DND-41 (cell line): ENCODE data around the gene DCAF10.

Source experiments
- ATAC-seq: fragments of 200-7000 bp; cut with Tn5 transposase; 3 replicates; pipeline ENCODE4 v1.9.1; 2021; ENCODE audit warnings: low read depth; ENCODE audit not compliant: insufficient read depth
- DNase-seq: peaks from one replicate; pipeline ENCODE4 v3.0.0-alpha.2; 2020
- H2AFZ ChIP-seq: 2 replicates; pipeline ENCODE4 v1.6.0; 2012; ENCODE audit warnings: low read depth, low read length
- H3K27ac ChIP-seq: 2 replicates; pipeline ENCODE4 v1.5.1; 2012; ENCODE audit warnings: low read length, inconsistent platforms
- H3K27me3 ChIP-seq: fragments of 200-600 bp; sonication (generic); 2 replicates; pipeline ENCODE4 v1.6.0; 2012; ENCODE audit warnings: low read length, mild to moderate bottlenecking, inconsistent platforms; ENCODE audit not compliant: insufficient read depth, poor library complexity
- H3K36me3 ChIP-seq: 2 replicates; pipeline ENCODE4 v1.5.1; 2012; ENCODE audit warnings: low read length, inconsistent platforms; ENCODE audit not compliant: insufficient read depth
- H3K4me1 ChIP-seq: 2 replicates; pipeline ENCODE4 v1.5.1; 2012; ENCODE audit warnings: mild to moderate bottlenecking, low read length; ENCODE audit not compliant: insufficient read depth
- H3K4me2 ChIP-seq: 2 replicates; pipeline ENCODE4 v1.6.0; 2012; ENCODE audit warnings: mild to moderate bottlenecking, moderate library complexity, low read length, inconsistent platforms; ENCODE audit not compliant: insufficient read depth
- H3K4me3 ChIP-seq, 2 experiments: fragments of 200-600 bp in 1 of 2; shearing (Covaris generic) in 1 of 2; 2 replicates each; pipeline ENCODE4 v1.5.1; 2012 to 2016; ENCODE audit warnings: inconsistent platforms in 2 of 2, low read length in 2 of 2, mild to moderate bottlenecking in 2 of 2, low read depth in 1 of 2, moderate library complexity in 1 of 2
- H3K79me2 ChIP-seq: 2 replicates; pipeline ENCODE4 v1.6.0; 2012; ENCODE audit warnings: low read length, inconsistent platforms; ENCODE audit not compliant: insufficient read depth
- H3K9ac ChIP-seq: 2 replicates; pipeline ENCODE4 v1.6.0; 2012; ENCODE audit warnings: low read depth, mild to moderate bottlenecking, inconsistent platforms, low read length, moderate library complexity
- H3K9me3 ChIP-seq: 2 replicates; pipeline ENCODE4 v1.5.1; 2012; ENCODE audit warnings: low read length, moderate library complexity, mild to moderate bottlenecking, inconsistent platforms; ENCODE audit not compliant: insufficient read depth, severe bottlenecking
- H4K20me1 ChIP-seq: 2 replicates; pipeline ENCODE4 v1.6.0; 2012; ENCODE audit warnings: low read length; ENCODE audit not compliant: insufficient read depth
- EZH2 ChIP-seq: IDR thresholded peaks from 3 replicates; pipeline ENCODE4 v1.6.1; 2012; ENCODE audit warnings: borderline replicate concordance, low read depth, mild to moderate bottlenecking, moderate library complexity, low read length, inconsistent platforms; ENCODE audit not compliant: severe bottlenecking
- TF ChIP-seq, protein P1 (sequence below): IDR thresholded peaks from 2 replicates; pipeline ENCODE4 v1.5.1; 2012; ENCODE audit warnings: borderline replicate concordance, low read length, moderate library complexity, mild to moderate bottlenecking; ENCODE audit not compliant: poor library complexity, severe bottlenecking; ENCODE audit errors: extremely low read depth

DCAF10 gene

GRCh38 chr9:37787059-37787458 is 13.5 kb upstream of the DCAF10 start:
- Histone ChIP-seq H3K36me3 (peaks cover 24% of the 10 kb centered on the region), H3K4me2 (no peak overlapping the region)
- no peak for ATAC-seq

DNA sequence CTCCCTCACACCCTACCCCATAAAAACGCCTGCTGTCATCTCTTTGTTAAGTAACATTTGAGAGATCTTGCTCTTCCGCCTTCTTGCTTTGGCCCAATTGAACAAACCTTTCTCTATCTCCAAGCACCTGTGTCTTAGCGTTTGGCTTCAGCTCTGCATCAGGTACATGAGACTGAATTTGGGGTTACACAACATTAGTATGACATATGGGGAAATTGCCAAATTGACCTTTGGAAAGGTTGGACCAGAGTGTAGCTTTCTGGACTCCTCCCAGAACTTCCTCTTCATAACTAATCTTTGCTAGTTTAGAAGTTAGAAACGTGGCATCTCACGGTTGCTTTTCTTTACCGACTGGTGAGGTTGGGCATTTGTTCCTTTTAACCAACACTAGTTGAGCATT is 12.3 kb upstream of the DCAF10 start:
- ATAC-seq (no peak), DNase-seq (no peak)
- Histone ChIP-seq H3K27me3 (no peaks in the 10 kb centered on the region), H3K4me1 (peaks cover 19% of the 10 kb centered on the region), H3K4me2 (no peak overlapping the region), H3K27ac (no peak overlapping the region), H4K20me1 (peaks cover 2% of the 10 kb centered on the region; the same call in 1 of the 2 replicates), H3K9me3 (no peaks in the 10 kb centered on the region), H2AFZ (no peak overlapping the region), H3K9ac (no peak overlapping the region), H3K36me3 (peaks cover 11% of the 10 kb centered on the region), H3K4me3 (no peak overlapping the region), H3K79me2 (peaks cover 28% of the 10 kb centered on the region)
- TF ChIP-seq, protein P1, sequence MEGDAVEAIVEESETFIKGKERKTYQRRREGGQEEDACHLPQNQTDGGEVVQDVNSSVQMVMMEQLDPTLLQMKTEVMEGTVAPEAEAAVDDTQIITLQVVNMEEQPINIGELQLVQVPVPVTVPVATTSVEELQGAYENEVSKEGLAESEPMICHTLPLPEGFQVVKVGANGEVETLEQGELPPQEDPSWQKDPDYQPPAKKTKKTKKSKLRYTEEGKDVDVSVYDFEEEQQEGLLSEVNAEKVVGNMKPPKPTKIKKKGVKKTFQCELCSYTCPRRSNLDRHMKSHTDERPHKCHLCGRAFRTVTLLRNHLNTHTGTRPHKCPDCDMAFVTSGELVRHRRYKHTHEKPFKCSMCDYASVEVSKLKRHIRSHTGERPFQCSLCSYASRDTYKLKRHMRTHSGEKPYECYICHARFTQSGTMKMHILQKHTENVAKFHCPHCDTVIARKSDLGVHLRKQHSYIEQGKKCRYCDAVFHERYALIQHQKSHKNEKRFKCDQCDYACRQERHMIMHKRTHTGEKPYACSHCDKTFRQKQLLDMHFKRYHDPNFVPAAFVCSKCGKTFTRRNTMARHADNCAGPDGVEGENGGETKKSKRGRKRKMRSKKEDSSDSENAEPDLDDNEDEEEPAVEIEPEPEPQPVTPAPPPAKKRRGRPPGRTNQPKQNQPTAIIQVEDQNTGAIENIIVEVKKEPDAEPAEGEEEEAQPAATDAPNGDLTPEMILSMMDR, result no peak
- TF ChIP-seq EZH2, result no peak

More at GRCh38 chr9:37787059-37787458, 13.5 kb upstream of the DCAF10 start:
- no peak overlapping the region for H3K4me3 ChIP-seq
- no peak for TF ChIP-seq EZH2
- TF ChIP-seq, protein P1, result no peak
- H3K27ac ChIP-seq, result no peak overlapping the region
- H3K4me1 ChIP-seq, result peaks cover 32% of the 10 kb centered on the region
- peaks cover 3% of the 10 kb centered on the region; the same call in 1 of the 2 replicates for H4K20me1 ChIP-seq
- H2AFZ ChIP-seq, result no peak overlapping the region
- H3K27me3 ChIP-seq, result no peaks in the 10 kb centered on the region
- no peak for DNase-seq
- peaks cover 41% of the 10 kb centered on the region for H3K79me2 ChIP-seq
- no peaks in the 10 kb centered on the region for H3K9me3 ChIP-seq
- no peak overlapping the region for H3K9ac ChIP-seq

- H2AFZ ChIP-seq, result no peak overlapping the region
- peaks cover 9% of the 10 kb centered on the region for H3K4me1 ChIP-seq
- H4K20me1 ChIP-seq, result no peaks in the 10 kb centered on the region
- H3K9ac ChIP-seq, result no peak overlapping the region
- no peak overlapping the region for H3K4me2 ChIP-seq
- no peaks in the 10 kb centered on the region for H3K27me3 ChIP-seq
- DNase-seq (no peak), ATAC-seq (no peak)
- H3K4me3 ChIP-seq, result no peak overlapping the region
- H3K9me3 ChIP-seq, result no peaks in the 10 kb centered on the region
- peaks cover 10% of the 10 kb centered on the region for H3K79me2 ChIP-seq
- H3K36me3 ChIP-seq, result no peaks in the 10 kb centered on the region; the same call in 1 of the 2 replicates
- H3K27ac ChIP-seq, result no peak overlapping the region
- TF ChIP-seq, protein P1, result no peak
- TF ChIP-seq EZH2, result no peak
These were observed 10.5 kb upstream of the DCAF10 start for GRCh38 chr9:37790096-37790495.

DNA sequence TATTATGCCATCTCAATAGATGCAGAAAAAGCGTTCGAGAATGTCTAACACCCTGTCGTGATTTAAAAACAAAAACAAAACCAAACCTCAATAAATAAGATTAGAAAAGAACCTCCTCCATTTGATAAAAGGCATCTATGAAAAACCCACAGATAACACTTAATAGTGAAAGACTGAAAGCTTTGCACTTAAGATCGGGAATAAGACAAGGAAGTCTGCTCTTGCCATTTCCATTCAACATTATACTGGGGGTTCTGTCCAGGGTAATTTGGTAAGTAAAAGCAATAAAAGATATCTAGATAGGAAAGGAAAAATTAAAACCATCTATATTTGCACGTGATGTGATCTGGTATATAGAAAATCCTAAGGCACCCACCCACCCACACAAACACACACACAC is 8.5 kb upstream of the DCAF10 start:
- no peaks in the 10 kb centered on the region for H3K79me2 ChIP-seq
- H3K27ac ChIP-seq, result no peak overlapping the region
- no peak overlapping the region for H3K4me3 ChIP-seq
- no peaks in the 10 kb centered on the region for H3K36me3 ChIP-seq
- H3K4me1 ChIP-seq, result no peaks in the 10 kb centered on the region
- H3K27me3 ChIP-seq, result no peaks in the 10 kb centered on the region
- no peak overlapping the region for H3K4me2 ChIP-seq
- no peak overlapping the region for H2AFZ ChIP-seq
- ATAC-seq (no peak), DNase-seq (no peak)
- no peak overlapping the region for H3K9ac ChIP-seq
- H4K20me1 ChIP-seq, result no peaks in the 10 kb centered on the region
- TF ChIP-seq EZH2, result no peak
- TF ChIP-seq, protein P1, result no peak
- no peaks in the 10 kb centered on the region for H3K9me3 ChIP-seq
